HepG2 (cell line): Measurements from ENCODE around the gene ABRACL. TPM values are rescaled to one million over a fixed set of nuclear protein-coding genes. Genes with fewer than 3 reads are reported as not detected.

Experiments used
- polyA plus RNA-seq, 8 experiments: library from polyadenylated mRNA; depleted of rRNA in 3 of 8; stranded (reverse) in 7 of 8; unstranded in 1 of 8; fragments of >200 nt; fragmentation: Illumina TruSeq in 4 of 8; extraction: Trizol in 4 of 8; gene quantifications; 2 replicates each; pipeline versions ENCODE4 v1.2.1 to v1.2.3, GENCODE V29; 2011 to 2016; ENCODE audit warnings: low read depth in 4 of 8, missing spikeins in 1 of 8, mixed read lengths in 1 of 8; ENCODE audit not compliant: insufficient read depth in 1 of 8
- total RNA-seq, 5 experiments: library from RNA; depleted of rRNA; stranded (reverse); fragments of >200 nt; fragmentation: Illumina TruSeq; extraction: Trizol; gene quantifications; 2 replicates each; pipeline ENCODE4 v1.2.3, GENCODE V29; 2016; ENCODE audit warnings: low read depth in 1 of 5

ABRACL gene
- total and polyA plus RNA-seq, 2 of the 13 experiments (the other 11 are each of a cell fraction or from before 2014, with no cell fraction given) = 1.4 to 5.4 TPM

Other genes starting within 250 kb of the ABRACL start
- gene ECT2L, start 232.7 kb upstream of the ABRACL start, total RNA-seq (2016; rRNA removed; fragmentation: Illumina TruSeq; extraction: Trizol) = not detected in 2 replicates
- gene ECT2L, start 232.7 kb upstream of the ABRACL start, polyA plus RNA-seq (2011; rRNA removed) = 0.05 and 0.12 TPM in 2 replicates
- gene REPS1, start 40.5 kb upstream of the ABRACL start, total RNA-seq (2016; rRNA removed; fragmentation: Illumina TruSeq; extraction: Trizol) = 36.7 and 38.3 TPM in 2 replicates
- gene REPS1, start 40.5 kb upstream of the ABRACL start, polyA plus RNA-seq (2011; rRNA removed) = 35.2 and 36.4 TPM in 2 replicates
- gene HECA, start 106.3 kb downstream of the ABRACL start, total RNA-seq (2016; rRNA removed; fragmentation: Illumina TruSeq; extraction: Trizol) = 0.15 and 0.18 TPM in 2 replicates
- 0.49 and 0.68 TPM in 2 replicates for gene HECA, start 106.3 kb downstream of the ABRACL start, polyA plus RNA-seq (2011; rRNA removed)